ENCODE data around the gene WDR86.

WDR86 gene

DNA sequence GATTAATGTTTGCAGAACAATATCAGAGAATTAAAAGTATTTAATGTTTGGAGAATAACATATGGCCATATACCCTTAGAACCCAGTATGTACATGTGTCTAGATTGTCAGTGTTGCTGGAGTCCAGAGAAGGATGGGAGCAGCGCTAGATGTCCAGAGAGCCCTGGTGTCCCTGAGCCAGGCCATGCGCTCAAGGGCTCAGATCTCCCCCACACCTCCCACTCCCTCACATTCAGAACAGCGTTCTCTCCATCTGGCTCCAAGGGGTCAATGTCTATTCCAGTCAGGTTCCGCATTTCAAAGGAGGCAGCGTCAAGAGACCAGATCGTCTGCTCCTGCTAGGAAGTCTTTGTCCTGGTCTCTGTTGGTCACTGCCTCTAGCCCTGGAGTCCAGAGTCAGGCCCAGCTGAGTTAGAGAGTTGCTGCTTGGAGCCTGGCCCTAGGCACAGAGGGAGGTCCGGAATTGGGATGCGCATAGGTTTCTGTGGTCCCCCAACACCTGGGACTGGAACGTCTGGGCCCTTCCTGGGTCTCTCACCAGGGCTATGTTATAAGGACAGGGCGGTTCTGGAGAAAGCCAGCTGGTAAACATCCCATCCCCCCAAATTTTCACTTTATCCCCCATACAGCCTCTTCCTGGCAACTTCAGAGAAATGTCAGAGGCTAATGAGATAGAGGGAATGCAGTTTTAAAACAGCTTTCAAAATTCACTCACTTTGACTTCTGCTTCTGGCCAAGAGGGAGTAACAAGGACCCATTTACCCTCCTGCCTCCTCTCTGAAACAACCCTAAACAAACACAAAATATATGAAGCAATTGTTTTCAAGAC lies 6.5 kb upstream of the WDR86 start (continued):
- no peak for TF ChIP-seq ISL1 (CRISPR knock-in tag; IDR thresholded peaks at IDR 0.05)
- no peak for TF ChIP-seq TSHZ2 (CRISPR knock-in tag; IDR thresholded peaks at IDR 0.05)

GRCh38 chr7:151415375-151416105 lies 5.7 kb upstream of the WDR86 start:
- ATAC-seq, result no peak
- TF ChIP-seq ZNF8 (CRISPR knock-in tag; IDR thresholded peaks at IDR 0.05), result no peak
- TF ChIP-seq OSR1 (CRISPR knock-in tag; IDR thresholded peaks at IDR 0.05), result no peak
- TF ChIP-seq ZNF70 (CRISPR knock-in tag; IDR thresholded peaks at IDR 0.05), result no peak
- no peak for TF ChIP-seq ZFP30 (CRISPR knock-in tag; IDR thresholded peaks at IDR 0.05)
- no peak for TF ChIP-seq GLIS3 (CRISPR knock-in tag; IDR thresholded peaks at IDR 0.05)
- TF ChIP-seq PPARA (CRISPR knock-in tag; IDR thresholded peaks at IDR 0.05; ENCODE audit: borderline replicate concordance), result no peak

DNA sequence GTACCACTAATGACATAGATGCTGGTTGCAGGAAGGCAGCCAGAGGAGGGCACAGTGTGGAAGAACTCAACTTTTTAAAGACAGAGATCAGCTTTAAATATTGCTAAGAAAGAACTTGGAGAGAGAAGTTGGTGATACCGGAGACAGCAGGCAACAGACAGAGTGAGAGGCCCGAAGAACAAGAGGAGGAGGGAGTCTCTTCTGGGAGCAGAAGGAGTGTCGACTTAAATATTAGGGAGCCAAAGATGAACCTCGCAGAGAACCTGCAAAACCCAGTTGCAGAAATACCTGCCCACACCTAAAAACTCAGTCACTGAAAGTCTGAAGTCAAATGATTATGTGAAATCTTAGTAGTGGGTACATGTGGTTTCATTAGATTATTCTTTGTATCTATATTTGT lies 3.4 kb upstream of the WDR86 start:
- ATAC-seq, result no peak
- TF ChIP-seq ZC3H10 (CRISPR knock-in tag; IDR thresholded peaks at IDR 0.05) (no peak), TOX (CRISPR knock-in tag; IDR thresholded peaks at IDR 0.05; ENCODE audit: borderline replicate concordance) (no peak), ZNF565 (CRISPR knock-in tag; conservative IDR thresholded peaks at IDR 0.05; ENCODE audit: low read depth) (no peak), ESRRG (CRISPR knock-in tag; IDR thresholded peaks at IDR 0.05) (no peak), CSDC2 (CRISPR knock-in tag; IDR thresholded peaks at IDR 0.05) (no peak), SNAI2 (CRISPR knock-in tag; IDR thresholded peaks at IDR 0.05) (no peak), ZFP3 (CRISPR knock-in tag; IDR thresholded peaks at IDR 0.05) (no peak), PPARA (CRISPR knock-in tag; IDR thresholded peaks at IDR 0.05; ENCODE audit: borderline replicate concordance) (no peak), TSHZ2 (CRISPR knock-in tag; IDR thresholded peaks at IDR 0.05) (no peak), POU6F1 (CRISPR knock-in tag; IDR thresholded peaks at IDR 0.05; ENCODE audit: borderline replicate concordance, low read depth) (no peak), OSR1 (CRISPR knock-in tag; IDR thresholded peaks at IDR 0.05) (no peak), ARNTL (CRISPR knock-in tag; IDR thresholded peaks at IDR 0.05; ENCODE audit: borderline replicate concordance, low read depth) (no peak), RARB (CRISPR knock-in tag; IDR thresholded peaks at IDR 0.05) (no peak), GLIS3 (CRISPR knock-in tag; IDR thresholded peaks at IDR 0.05) (no peak), ZNF8 (CRISPR knock-in tag; IDR thresholded peaks at IDR 0.05) (no peak), BACH2 (CRISPR knock-in tag; IDR thresholded peaks at IDR 0.05; ENCODE audit: borderline replicate concordance) (no peak), TCF4 (CRISPR knock-in tag; IDR thresholded peaks at IDR 0.05; ENCODE audit: borderline replicate concordance) (no peak), ZNF70 (CRISPR knock-in tag; IDR thresholded peaks at IDR 0.05) (no peak)
- TF ChIP-seq, protein P1, sequence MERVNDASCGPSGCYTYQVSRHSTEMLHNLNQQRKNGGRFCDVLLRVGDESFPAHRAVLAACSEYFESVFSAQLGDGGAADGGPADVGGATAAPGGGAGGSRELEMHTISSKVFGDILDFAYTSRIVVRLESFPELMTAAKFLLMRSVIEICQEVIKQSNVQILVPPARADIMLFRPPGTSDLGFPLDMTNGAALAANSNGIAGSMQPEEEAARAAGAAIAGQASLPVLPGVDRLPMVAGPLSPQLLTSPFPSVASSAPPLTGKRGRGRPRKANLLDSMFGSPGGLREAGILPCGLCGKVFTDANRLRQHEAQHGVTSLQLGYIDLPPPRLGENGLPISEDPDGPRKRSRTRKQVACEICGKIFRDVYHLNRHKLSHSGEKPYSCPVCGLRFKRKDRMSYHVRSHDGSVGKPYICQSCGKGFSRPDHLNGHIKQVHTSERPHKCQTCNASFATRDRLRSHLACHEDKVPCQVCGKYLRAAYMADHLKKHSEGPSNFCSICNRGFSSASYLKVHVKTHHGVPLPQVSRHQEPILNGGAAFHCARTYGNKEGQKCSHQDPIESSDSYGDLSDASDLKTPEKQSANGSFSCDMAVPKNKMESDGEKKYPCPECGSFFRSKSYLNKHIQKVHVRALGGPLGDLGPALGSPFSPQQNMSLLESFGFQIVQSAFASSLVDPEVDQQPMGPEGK (CRISPR knock-in tag; IDR thresholded peaks at IDR 0.05; ENCODE audit: borderline replicate concordance), result no peak
- TF ChIP-seq, protein P2, sequence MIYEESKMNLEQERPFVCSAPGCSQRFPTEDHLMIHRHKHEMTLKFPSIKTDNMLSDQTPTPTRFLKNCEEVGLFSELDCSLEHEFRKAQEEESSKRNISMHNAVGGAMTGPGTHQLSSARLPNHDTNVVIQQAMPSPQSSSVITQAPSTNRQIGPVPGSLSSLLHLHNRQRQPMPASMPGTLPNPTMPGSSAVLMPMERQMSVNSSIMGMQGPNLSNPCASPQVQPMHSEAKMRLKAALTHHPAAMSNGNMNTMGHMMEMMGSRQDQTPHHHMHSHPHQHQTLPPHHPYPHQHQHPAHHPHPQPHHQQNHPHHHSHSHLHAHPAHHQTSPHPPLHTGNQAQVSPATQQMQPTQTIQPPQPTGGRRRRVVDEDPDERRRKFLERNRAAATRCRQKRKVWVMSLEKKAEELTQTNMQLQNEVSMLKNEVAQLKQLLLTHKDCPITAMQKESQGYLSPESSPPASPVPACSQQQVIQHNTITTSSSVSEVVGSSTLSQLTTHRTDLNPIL (CRISPR knock-in tag; IDR thresholded peaks at IDR 0.05; ENCODE audit: low read depth), result no peak

All from SK-N-SH treated with all-trans-retinoic acid at 6 μM for 48 hours (cell line).